ENCODE results near the gene BRSK1. TPM values are rescaled to one million over a fixed set of nuclear protein-coding genes. Genes with fewer than 3 reads are reported as not detected.

Gene BRSK1
- polyA plus RNA-seq, 3 donors: not detected

GRCh38 chr19:55266840-55267239 lies 17.0 kb upstream of the BRSK1 start:
- H3K4me3 Mint-ChIP-seq: no peak overlapping the region
- no peaks in the 10 kb centered on the region for H3K27me3 Mint-ChIP-seq (ENCODE audit: low read depth in 3 of 3)
- H3K36me3 Mint-ChIP-seq: peaks cover 21 to 38% of the 10 kb centered on the region in 2 donors
- H3K79me2 ChIP-seq (ENCODE audit: insufficient read depth, low read length): no peaks in the 10 kb centered on the region
- H3K9me3 ChIP-seq (replicated peaks in 1 of 2; ENCODE audit: control insufficient read depth in 1 of 2, insufficient read depth in 1 of 2, low read length in 2 of 2): peaks cover 0 to 3% of the 10 kb centered on the region in 2 donors
- no peak overlapping the region for H3K27ac Mint-ChIP-seq
- no peaks in the 10 kb centered on the region for H4K20me1 ChIP-seq (ENCODE audit: insufficient read depth, low read length)
- intact Hi-C loops (cut with micrococcal nuclease): no loop called here
- no peak overlapping the region for H3K9ac ChIP-seq (ENCODE audit: insufficient read depth, low read length, poor library complexity, severe bottlenecking)
- H3K4me1 Mint-ChIP-seq: no peaks in the 10 kb centered on the region
- 100% methylated on average over 1 of the region's 4 CpGs for WGBS (ENCODE audit: insufficient coverage)
- H3K27ac ChIP-seq (ENCODE audit: low read depth in 1 of 2, low read length in 2 of 2): no peak overlapping the region
- peaks cover 0 to 18% of the 10 kb centered on the region in 2 donors for H3K36me3 ChIP-seq (replicated peaks in 1 of 2; ENCODE audit: control insufficient read depth in 1 of 2, insufficient read depth in 2 of 2, low read length in 2 of 2)
- no peaks in the 10 kb centered on the region for H3K27me3 ChIP-seq (ENCODE audit: control insufficient read depth in 2 of 2, insufficient read depth in 2 of 2, low read length in 2 of 2)
- DNase-seq: no peak
- no peaks in the 10 kb centered on the region for H3K4me1 ChIP-seq (ENCODE audit: control insufficient read depth in 1 of 2, insufficient read depth in 2 of 2, low read length in 2 of 2)
- H3K4me3 ChIP-seq (replicated peaks in 1 of 3; ENCODE audit: low read depth in 2 of 3, low read length in 3 of 3): no peak overlapping the region
- no peak overlapping the region for H3K4me2 ChIP-seq (replicated peaks; ENCODE audit: extremely low read depth, low read length, poor library complexity, severe bottlenecking)
- no peak overlapping the region for H2AFZ ChIP-seq (ENCODE audit: insufficient read depth, low read depth, low read length, poor library complexity, severe bottlenecking)
- peaks cover 0 to 9% (median 4%) of the 10 kb centered on the region in 7 donors for H3K9me3 Mint-ChIP-seq
- no peak for TF ChIP-seq CTCF (IDR thresholded peaks at IDR 0.05)

DNA sequence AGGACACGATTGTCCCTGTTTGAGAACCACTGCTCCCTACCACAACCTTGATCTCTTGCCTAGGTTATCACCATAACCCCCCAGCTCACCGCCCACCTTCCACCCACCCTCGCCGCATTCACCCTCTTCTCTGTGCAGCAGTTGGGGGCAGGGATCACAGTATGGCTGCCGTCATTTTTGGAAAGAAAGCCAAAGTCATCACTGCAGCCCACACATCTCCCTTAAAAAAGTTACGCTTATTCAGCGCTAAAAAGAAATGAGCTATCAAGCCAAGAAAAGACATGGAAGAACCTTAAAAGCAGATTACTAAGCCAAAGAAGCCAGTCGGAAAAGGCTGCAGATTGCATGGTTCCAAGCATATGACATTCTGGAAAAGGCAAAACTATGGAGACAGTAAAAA lies 14.5 kb upstream of the BRSK1 start:
- no peaks in the 10 kb centered on the region for H3K79me2 ChIP-seq (ENCODE audit: insufficient read depth, low read length)
- peaks cover 7 to 28% of the 10 kb centered on the region in 2 donors for H3K36me3 ChIP-seq (replicated peaks in 1 of 2; ENCODE audit: control insufficient read depth in 1 of 2, insufficient read depth in 2 of 2, low read length in 2 of 2)
- H3K4me2 ChIP-seq (replicated peaks; ENCODE audit: extremely low read depth, low read length, poor library complexity, severe bottlenecking): no peak overlapping the region
- intact Hi-C loops (cut with micrococcal nuclease): no loop called here
- H2AFZ ChIP-seq (ENCODE audit: insufficient read depth, low read depth, low read length, poor library complexity, severe bottlenecking): no peak overlapping the region
- no peak overlapping the region for H3K4me3 ChIP-seq (replicated peaks in 1 of 3; ENCODE audit: low read depth in 2 of 3, low read length in 3 of 3)
- no peaks in the 10 kb centered on the region for H3K9me3 ChIP-seq (replicated peaks in 1 of 2; ENCODE audit: control insufficient read depth in 1 of 2, insufficient read depth in 1 of 2, low read length in 2 of 2)
- H3K4me1 ChIP-seq (ENCODE audit: control insufficient read depth in 1 of 2, insufficient read depth in 2 of 2, low read length in 2 of 2): no peaks in the 10 kb centered on the region
- 97% methylated on average over 8 of the region's 8 CpGs for WGBS (ENCODE audit: insufficient coverage)
- TF ChIP-seq CTCF (IDR thresholded peaks at IDR 0.05): no peak
- Mint-ChIP-seq H3K27me3 (ENCODE audit: low read depth in 3 of 3) (peaks cover 0 to 5% (median 0%) of the 10 kb centered on the region in 3 donors), H3K27ac (no peak overlapping the region), H3K4me1 (no peaks in the 10 kb centered on the region), H3K9me3 (peaks cover 0 to 6% (median 3%) of the 10 kb centered on the region in 7 donors), H3K36me3 (peaks cover 26 to 54% of the 10 kb centered on the region in 2 donors), H3K4me3 (no peak overlapping the region)
- H3K27me3 ChIP-seq (ENCODE audit: control insufficient read depth in 2 of 2, insufficient read depth in 2 of 2, low read length in 2 of 2): no peaks in the 10 kb centered on the region
- no peak for DNase-seq
- H3K9ac ChIP-seq (ENCODE audit: insufficient read depth, low read length, poor library complexity, severe bottlenecking): no peak overlapping the region
- no peaks in the 10 kb centered on the region for H4K20me1 ChIP-seq (ENCODE audit: insufficient read depth, low read length)
- H3K27ac ChIP-seq (ENCODE audit: low read depth in 1 of 2, low read length in 2 of 2): no peak overlapping the region
